Measurements from ENCODE around the gene NUP214. TPM values are rescaled to one million over a fixed set of nuclear protein-coding genes. Genes with fewer than 3 reads are reported as not detected.

NUP214 gene
- total RNA-seq, 1 experiment from 2014 or later = 25.6 TPM

DNA sequence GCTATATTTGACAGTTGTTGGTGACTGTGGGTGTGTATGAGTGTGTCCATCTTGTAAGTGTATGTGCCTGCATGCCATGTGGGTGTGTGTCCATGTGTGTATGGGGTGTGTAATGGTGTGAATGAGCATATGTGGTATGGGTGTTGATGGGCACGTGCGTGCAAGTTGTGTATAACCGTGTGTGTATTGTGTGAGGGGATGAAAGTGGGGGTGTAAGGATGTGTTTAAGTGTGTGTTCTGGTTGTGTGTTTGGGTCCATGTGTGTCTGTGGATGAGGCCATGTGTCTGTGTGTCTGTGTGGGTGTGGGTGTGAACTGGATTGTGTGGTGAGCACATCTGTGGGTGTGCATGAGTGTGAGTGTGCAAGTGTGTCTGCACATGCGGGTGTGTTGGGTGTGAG, 156.8 kb downstream of the NUP214 start:
- Histone ChIP-seq H3K27ac (ENCODE audit: low read length) (no peak overlapping the region), H3K9ac (ENCODE audit: low read length) (no peak overlapping the region), H3K36me3 (ENCODE audit: low read depth, low read length) (no peaks in the 10 kb centered on the region), H2AFZ (ENCODE audit: low read length) (no peak overlapping the region), H3K27me3 (ENCODE audit: low read length) (peaks cover 9% of the 10 kb centered on the region), H3K4me1 (ENCODE audit: insufficient read depth, low read length) (no peaks in the 10 kb centered on the region), H3K9me2 (replicated peaks; ENCODE audit: low read length) (no peaks in the 10 kb centered on the region), H3K4me2 (ENCODE audit: low read length) (no peak overlapping the region), H3F3A (ENCODE audit: low read length, unreplicated experiment) (no peaks in the 10 kb centered on the region), H3K4me3 (ENCODE audit: low read length) (no peak overlapping the region), H4K20me1 (ENCODE audit: low read length) (no peaks in the 10 kb centered on the region), H3K79me2 (ENCODE audit: low read length) (no peaks in the 10 kb centered on the region), H3K9me3 (ENCODE audit: low read length) (no peaks in the 10 kb centered on the region)
- TF ChIP-seq CTCF (conservative IDR thresholded peaks at IDR 0.05; ENCODE audit: low read depth, low read length) = no peak
- TF ChIP-seq EZH2phosphoT487 (IDR thresholded peaks at IDR 0.05; ENCODE audit: borderline replicate concordance, low read length) = no peak
- no peak for TF ChIP-seq EZH2 (IDR thresholded peaks at IDR 0.05; ENCODE audit: low read length, unreplicated experiment)
- CTCF ChIA-PET = no interaction called here
- intact Hi-C loops (cut with micrococcal nuclease) = no loop called here
- BruUV-seq (replicated peaks) = no TSS peak
- ATAC-seq (no peak), DNase-seq (no peak)
- POLR2A ChIA-PET (ENCODE audit: unreplicated experiment) = no interaction called here

DNA sequence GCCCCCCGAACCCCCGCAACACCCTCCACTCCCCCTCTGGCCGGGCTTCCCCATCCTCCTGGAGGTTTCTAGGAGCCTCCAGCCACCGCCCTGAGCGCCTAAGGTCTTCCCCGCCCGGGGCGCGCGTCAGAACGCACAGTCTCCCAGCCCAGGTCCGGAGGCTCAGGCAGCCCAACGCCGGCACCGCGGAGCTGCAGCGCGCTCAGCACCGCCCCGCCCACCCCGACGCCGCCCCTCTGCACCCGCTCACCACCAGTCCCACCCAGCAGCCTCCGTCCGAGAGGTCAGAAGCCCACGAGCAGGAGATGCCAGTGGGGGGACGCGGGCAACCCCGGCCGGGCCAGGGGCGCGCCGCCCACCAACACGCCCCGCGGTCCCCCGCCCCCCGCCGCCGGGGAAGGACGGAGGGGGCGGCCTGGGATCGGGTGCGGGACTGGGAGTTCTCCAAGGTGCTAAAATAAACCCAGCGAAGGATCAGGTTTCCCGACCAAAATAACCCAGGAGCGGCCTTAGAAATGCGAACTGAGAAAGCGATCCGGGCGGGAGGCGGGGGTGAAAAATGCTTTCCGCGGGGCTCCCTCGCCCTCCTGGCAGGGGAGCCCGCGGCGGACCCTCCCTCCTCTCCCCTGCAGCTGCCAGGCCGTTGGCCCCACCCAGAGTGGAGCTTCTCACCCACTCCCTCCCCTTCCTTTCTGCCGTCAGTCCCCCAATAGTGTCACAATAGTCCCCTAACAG, 157.5 kb downstream of the NUP214 start:
- no peaks in the 10 kb centered on the region for H3K4me1 ChIP-seq (ENCODE audit: insufficient read depth, low read length)
- ChIA-PET CTCF (no interaction called here), POLR2A (ENCODE audit: unreplicated experiment) (no interaction called here)
- no peak overlapping the region for H3K9ac ChIP-seq (ENCODE audit: low read length)
- H4K20me1 ChIP-seq (ENCODE audit: low read length) = no peaks in the 10 kb centered on the region
- DNase-seq = no peak
- no peak overlapping the region for H2AFZ ChIP-seq (ENCODE audit: low read length)
- ATAC-seq = no peak
- no TSS peak for BruUV-seq (replicated peaks)
- H3F3A ChIP-seq (ENCODE audit: low read length, unreplicated experiment) = no peaks in the 10 kb centered on the region
- peaks cover 9% of the 10 kb centered on the region for H3K27me3 ChIP-seq (ENCODE audit: low read length)
- H3K27ac ChIP-seq (ENCODE audit: low read length) = no peak overlapping the region
- TF ChIP-seq EZH2 (IDR thresholded peaks at IDR 0.05; ENCODE audit: low read length, unreplicated experiment) (no peak), CTCF (conservative IDR thresholded peaks at IDR 0.05; ENCODE audit: low read depth, low read length) (no peak), EZH2phosphoT487 (IDR thresholded peaks at IDR 0.05; ENCODE audit: borderline replicate concordance, low read length) (no peak)
- H3K79me2 ChIP-seq (ENCODE audit: low read length) = no peaks in the 10 kb centered on the region
- H3K9me2 ChIP-seq (replicated peaks; ENCODE audit: low read length) = no peaks in the 10 kb centered on the region
- no peak overlapping the region for H3K4me3 ChIP-seq (ENCODE audit: low read length)
- H3K36me3 ChIP-seq (ENCODE audit: low read depth, low read length) = no peaks in the 10 kb centered on the region
- intact Hi-C loops (cut with micrococcal nuclease) = no loop called here
- H3K4me2 ChIP-seq (ENCODE audit: low read length) = no peak overlapping the region
- no peaks in the 10 kb centered on the region for H3K9me3 ChIP-seq (ENCODE audit: low read length)

Other genes with a start within 250 kb of the NUP214 start
- gene QRFP, start 228.8 kb upstream of the NUP214 start, total RNA-seq (2014; rRNA removed) = not detected in 2 replicates
- gene FIBCD1, start 186.3 kb upstream of the NUP214 start, total RNA-seq (2014; rRNA removed) = 7.5 and 8.9 TPM in 2 replicates
- 4.6 and 6.0 TPM in 2 replicates for gene LAMC3, start 116.4 kb upstream of the NUP214 start, total RNA-seq (2014; rRNA removed)
- 23.7 and 27.0 TPM in 2 replicates for gene AIF1L, start 29.1 kb upstream of the NUP214 start, total RNA-seq (2014; rRNA removed)
- gene FAM78A, start 150.9 kb downstream of the NUP214 start, total RNA-seq (2014; rRNA removed) = 0.07 and 0.40 TPM in 2 replicates
- 0.98 TPM in 1 of 2 replicates, not detected in the other for gene PLPP7, start 164.1 kb downstream of the NUP214 start, total RNA-seq (2014; rRNA removed)